Activated T-cell treated with anti-CD3 and anti-CD28 coated beads, Interleukin-2, amount 50 U/mL, for 48 hours (primary cell): Measurements from ENCODE around the gene RAP1A.
"Not testable (repeated sequence)": the region's sequence is repeated elsewhere in the genome, so short reads cannot be mapped to it uniquely, and the experiment has no call there.

Experiments
- DNase-seq, 2 experiments: peaks; one replicate each; pipeline ENCODE4 v3.0.0-alpha.2; 2020

Gene RAP1A

GRCh38 chr1:111598544-111598943 is 21.0 kb upstream of the RAP1A start:
- DNase-seq = peak; percentile 61 to 64

GRCh38 chr1:111599781-111600693 is 19.6 kb upstream of the RAP1A start:
- DNase-seq = peak in 1 of 2 experiments; percentile 56

- DNase-seq = peak; percentile 63 to 64
These were observed 18.7 kb upstream of the RAP1A start for GRCh38 chr1:111600886-111601386.

GRCh38 chr1:111602302-111602701 is 17.3 kb upstream of the RAP1A start:
- no peak for DNase-seq

- peak; percentile 74 to 77 for DNase-seq
These were observed 16.6 kb upstream of the RAP1A start for GRCh38 chr1:111602974-111603373.

GRCh38 chr1:111603979-111604378 is 15.6 kb upstream of the RAP1A start:
- DNase-seq = peak; percentile 80 to 84

GRCh38 chr1:111604931-111605330 is 14.7 kb upstream of the RAP1A start:
- DNase-seq = no peak

GRCh38 chr1:111605576-111605975 is 14.0 kb upstream of the RAP1A start:
- no peak for DNase-seq

- DNase-seq = peak in 1 of 2 experiments; percentile 25
These were observed 13.0 kb upstream of the RAP1A start for GRCh38 chr1:111606457-111607215.

GRCh38 chr1:111608528-111608927 is 11.1 kb upstream of the RAP1A start:
- not testable (repeated sequence) for DNase-seq

- DNase-seq = no peak
These were observed 7.6 kb upstream of the RAP1A start for GRCh38 chr1:111611986-111612385.

GRCh38 chr1:111615870-111616715 is 3.5 kb upstream of the RAP1A start:
- DNase-seq = peak in 1 of 2 experiments; percentile 55

- no peak for DNase-seq
These were observed 1.5 kb upstream of the RAP1A start for GRCh38 chr1:111618081-111618480.

GRCh38 chr1:111618961-111619634 is 491 bp upstream of the RAP1A start:
- DNase-seq = peak in 1 of 2 experiments; percentile 36

- no peak for DNase-seq
These were observed 917 bp downstream of the RAP1A start for GRCh38 chr1:111620441-111620971.

- no peak for DNase-seq
These were observed 1.5 kb downstream of the RAP1A start for GRCh38 chr1:111621050-111621449.

GRCh38 chr1:111622166-111622565 is 2.6 kb downstream of the RAP1A start:
- no peak for DNase-seq

- DNase-seq = no peak
These were observed 4.8 kb downstream of the RAP1A start for GRCh38 chr1:111624382-111624781.

- no peak for DNase-seq
These were observed 5.7 kb downstream of the RAP1A start for GRCh38 chr1:111625276-111625675.

- DNase-seq = no peak
These were observed 8.6 kb downstream of the RAP1A start for GRCh38 chr1:111628153-111628552.

- DNase-seq = no peak
These were observed 9.8 kb downstream of the RAP1A start for GRCh38 chr1:111629190-111629954.
